Central memory CD4-positive, alpha-beta T cell (primary cell): ENCODE measurements around the gene ETNPPL.

Source experiments
- DNase-seq: peaks from one replicate; pipeline ENCODE4 v3.0.0; 2022

ETNPPL gene

GRCh38 chr4:108695062-108695461 is 67.8 kb downstream of the ETNPPL start:
- DNase-seq = no peak

- DNase-seq = no peak
These were observed 68.4 kb downstream of the ETNPPL start for GRCh38 chr4:108694423-108694822.

GRCh38 chr4:108693819-108694218 is 69.0 kb downstream of the ETNPPL start:
- no peak for DNase-seq

GRCh38 chr4:108693211-108693610 is 69.6 kb downstream of the ETNPPL start:
- DNase-seq = no peak
